ENCODE data around the gene C4orf51.

The C4orf51 gene

GRCh38 chr4:145757188-145757587, 77.2 kb downstream of the C4orf51 start:
- DNase-seq (ENCODE audit: low read depth), result no peak

- DNase-seq (ENCODE audit: low read depth), result no peak
These were observed 80.2 kb downstream of the C4orf51 start for GRCh38 chr4:145760176-145760575.

GRCh38 chr4:145760961-145761929, 81.3 kb downstream of the C4orf51 start:
- no peak for DNase-seq (ENCODE audit: low read depth)

DNA sequence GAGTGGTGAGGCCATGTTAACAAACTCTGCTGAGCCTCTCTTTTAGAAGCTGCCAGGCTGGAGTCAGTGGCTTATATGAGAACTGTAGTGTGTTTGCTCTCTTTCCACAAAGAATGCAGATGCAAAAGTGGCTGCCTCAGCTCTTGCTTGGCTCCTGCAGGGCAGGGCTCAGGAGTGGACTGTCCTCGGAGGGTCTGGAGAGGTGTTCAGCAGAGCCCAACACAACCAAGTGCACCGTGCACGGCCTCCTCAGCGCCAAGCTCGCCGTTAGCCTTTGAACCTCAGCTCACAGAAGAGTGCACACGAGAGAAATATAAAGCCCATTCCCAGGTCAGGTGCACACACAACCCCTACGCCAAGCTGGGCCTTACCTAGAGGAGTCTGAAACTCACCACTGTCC, 82.8 kb downstream of the C4orf51 start:
- DNase-seq (ENCODE audit: low read depth), result no peak

GRCh38 chr4:145763399-145763798, 83.5 kb downstream of the C4orf51 start:
- DNase-seq (ENCODE audit: low read depth), result no peak

- no peak for DNase-seq (ENCODE audit: low read depth)
These were observed 86.3 kb downstream of the C4orf51 start for GRCh38 chr4:145766273-145766672.

GRCh38 chr4:145769450-145770037, 89.6 kb downstream of the C4orf51 start:
- no peak for DNase-seq (ENCODE audit: low read depth)

- no peak for DNase-seq (ENCODE audit: low read depth)
These were observed 90.2 kb downstream of the C4orf51 start for GRCh38 chr4:145770124-145770523.

DNA sequence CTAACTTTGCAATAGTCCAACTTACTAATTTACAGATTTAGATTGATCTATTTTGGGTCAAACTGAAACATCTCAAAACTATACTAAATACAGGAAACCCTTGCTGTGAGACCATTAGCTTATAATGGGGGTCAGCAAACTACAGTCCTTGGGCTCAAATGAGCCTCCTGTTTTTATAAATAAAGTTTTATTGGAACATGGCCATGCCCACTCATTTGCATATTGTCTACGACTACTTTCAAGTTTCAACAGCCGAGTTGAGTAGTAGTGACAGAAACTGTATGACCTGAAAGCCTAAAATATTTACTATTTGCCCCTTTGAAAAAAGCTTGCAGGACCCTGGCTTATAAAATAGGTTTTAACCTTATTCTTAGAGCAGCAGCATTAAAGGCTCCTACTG, 92.4 kb downstream of the C4orf51 start:
- DNase-seq (ENCODE audit: low read depth), result no peak

DNA sequence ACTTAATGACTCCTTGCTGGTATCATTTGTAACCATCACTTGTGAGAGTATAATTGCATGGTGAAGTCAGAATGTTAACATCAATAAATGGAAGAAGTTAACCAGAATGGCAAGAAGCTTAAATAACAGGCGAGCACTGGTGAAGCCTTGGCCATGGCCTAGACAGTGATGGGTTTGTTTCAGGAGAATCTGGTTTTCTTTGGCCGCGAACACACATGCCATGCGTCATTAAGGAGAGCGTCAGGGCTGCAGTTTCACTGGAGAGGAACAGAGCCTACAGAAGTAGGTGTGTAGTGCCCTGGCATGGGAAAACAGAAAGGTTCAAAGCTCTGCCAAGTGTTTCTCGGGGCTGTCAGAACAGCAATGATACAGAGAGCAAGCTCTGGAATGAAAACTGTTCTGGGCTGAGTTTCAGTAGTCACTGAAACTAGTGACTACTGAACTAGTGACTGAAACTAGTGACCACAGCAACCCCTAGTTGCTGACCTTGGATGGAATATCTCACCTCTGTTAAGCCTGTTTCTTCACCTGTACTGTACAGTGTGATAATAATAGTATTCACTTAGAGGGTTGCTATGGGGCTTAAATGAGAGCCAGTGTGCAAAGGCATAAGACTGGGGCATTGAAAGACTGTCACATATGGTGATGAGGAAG, 93.8 kb downstream of the C4orf51 start:
- no peak for DNase-seq (ENCODE audit: low read depth)

- DNase-seq (ENCODE audit: low read depth), result no peak
These were observed 94.5 kb downstream of the C4orf51 start for GRCh38 chr4:145774473-145774872.

DNA sequence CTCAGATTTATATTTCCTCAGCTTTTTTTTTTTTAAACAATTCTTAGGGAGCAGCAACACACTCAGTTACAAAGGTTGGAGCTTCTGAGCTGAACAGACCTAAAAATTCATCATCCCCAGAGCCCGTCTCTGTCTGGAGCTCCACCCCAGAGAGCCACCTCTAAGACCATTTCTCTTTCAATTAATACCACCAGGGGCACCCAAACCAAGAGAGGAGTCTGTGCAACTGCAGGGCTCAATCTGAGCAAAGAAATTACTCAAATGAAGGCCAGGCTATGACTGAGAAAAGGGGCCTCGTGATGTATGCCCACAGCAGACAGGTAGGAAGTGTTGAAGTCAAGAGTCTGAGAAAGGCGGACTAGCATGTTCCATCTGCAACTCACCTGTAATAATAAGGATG, 95.5 kb downstream of the C4orf51 start:
- DNase-seq (ENCODE audit: low read depth), result no peak

- DNase-seq (ENCODE audit: low read depth), result no peak
These were observed 96.3 kb downstream of the C4orf51 start for GRCh38 chr4:145776208-145776607.

DNA sequence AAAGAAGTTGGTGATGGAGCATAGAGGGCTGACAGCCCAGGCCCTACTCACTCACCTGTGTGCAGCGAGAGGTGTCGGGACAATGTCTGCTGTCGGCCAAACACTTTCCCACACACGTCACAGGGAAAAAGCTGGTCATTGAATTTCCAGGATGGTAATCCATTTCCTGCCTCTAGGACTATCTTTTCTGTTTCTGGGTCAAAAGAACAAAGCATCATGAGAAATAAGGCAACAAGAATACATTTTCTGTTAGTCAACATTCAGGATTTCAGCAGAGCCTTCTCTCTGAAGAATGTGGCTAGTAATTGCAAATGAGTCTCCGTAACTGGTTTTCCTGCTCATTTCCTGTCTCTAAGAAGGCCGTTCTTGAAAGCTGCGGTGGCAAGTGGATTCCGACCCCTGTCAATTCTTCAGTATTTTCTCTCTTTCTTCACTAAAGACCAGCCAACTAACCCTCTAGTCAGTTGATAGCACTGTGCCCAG, 99.4 kb downstream of the C4orf51 start:
- DNase-seq (ENCODE audit: low read depth), result no peak

- DNase-seq (ENCODE audit: low read depth), result no peak
These were observed 101.4 kb downstream of the C4orf51 start for GRCh38 chr4:145781351-145781750.

All from T-helper 22 cell (primary cell).